ENCODE measurements around the gene SLC2A9.

- no peak for TF ChIP-seq CTCF (IDR thresholded peaks at IDR 0.05; ENCODE audit: low read length)
- TF ChIP-seq EZH2 (optimal IDR thresholded peaks at IDR 0.05; ENCODE audit: low read depth, low read length): no peak
- no peak for TF ChIP-seq EZH2phosphoT487 (IDR thresholded peaks at IDR 0.05; ENCODE audit: low read length)
Observed at GRCh38 chr4:9999956-10000561, 21.2 kb downstream of the SLC2A9 start.
